Keratinocyte (primary cell): ENCODE measurements around the gene EEF2. TPM values are rescaled to one million over a fixed set of nuclear protein-coding genes. Genes with fewer than 3 reads are reported as not detected.

Source experiments
- DNase-seq: peaks from one replicate; pipeline ENCODE4 v3.0.0-alpha.2; 2011; ENCODE audit warnings: low read depth, missing footprints, low spot score
- FAIRE-seq: peaks from 2 replicates; lab custom pipeline; 2011; peaks lifted over from hg19 to GRCh38; lab: Jason Lieb, UNC
- H2AFZ ChIP-seq: 2 replicates; pipeline ENCODE4 v1.6.0; 2012; ENCODE audit warnings: low read length, control low read depth, inconsistent platforms; ENCODE audit not compliant: control insufficient read depth
- H3K27ac ChIP-seq: 2 replicates; pipeline ENCODE4 v1.5.1; 2011; ENCODE audit warnings: low read length; ENCODE audit not compliant: control insufficient read depth, insufficient read depth
- H3K27me3 ChIP-seq: 3 replicates; pipeline ENCODE4 v1.6.0; 2011; ENCODE audit warnings: low read length; ENCODE audit not compliant: control insufficient read depth, insufficient read depth; ENCODE audit errors: extremely low read depth
- H3K36me3 ChIP-seq, 2 experiments: 2 replicates in 1 of 2; 3 replicates in 1 of 2; pipeline ENCODE4 v1.5.1; 2011; ENCODE audit warnings: low read length in 2 of 2, mild to moderate bottlenecking in 1 of 2; ENCODE audit not compliant: control insufficient read depth in 2 of 2, insufficient read depth in 2 of 2; ENCODE audit errors: extremely low read depth in 1 of 2
- H3K4me1 ChIP-seq: 3 replicates; pipeline ENCODE4 v1.5.1; 2011; ENCODE audit warnings: low read length; ENCODE audit not compliant: control insufficient read depth, insufficient read depth; ENCODE audit errors: extremely low read depth
- H3K4me2 ChIP-seq: 3 replicates; pipeline ENCODE4 v1.6.0; 2011; ENCODE audit warnings: low read depth, low read length; ENCODE audit not compliant: control insufficient read depth, insufficient read depth; ENCODE audit errors: extremely low read depth
- H3K4me3 ChIP-seq, 3 experiments: fragments of 200-600 bp in 1 of 3; sonication (generic) in 1 of 3; 2 replicates in 2 of 3; 3 replicates in 1 of 3; pipeline ENCODE4 v1.5.1; 2011 to 2016; ENCODE audit warnings: low read length in 3 of 3, mild to moderate bottlenecking in 3 of 3, control low read depth in 2 of 3, inconsistent platforms in 1 of 3, low read depth in 1 of 3, mixed read lengths in 1 of 3, mixed run types in 1 of 3, moderate library complexity in 1 of 3; ENCODE audit not compliant: control insufficient read depth in 2 of 3, insufficient read depth in 2 of 3; ENCODE audit errors: extremely low read depth in 1 of 3
- H3K79me2 ChIP-seq: 2 replicates; pipeline ENCODE4 v1.6.0; 2012; ENCODE audit warnings: low read length; ENCODE audit not compliant: control insufficient read depth, insufficient read depth
- H3K9ac ChIP-seq: 3 replicates; pipeline ENCODE4 v1.6.0; 2011; ENCODE audit warnings: low read length; ENCODE audit not compliant: control insufficient read depth, insufficient read depth; ENCODE audit errors: extremely low read depth
- H3K9me1 ChIP-seq: 3 replicates; pipeline ENCODE4 v1.6.0; 2011; ENCODE audit warnings: low read length; ENCODE audit not compliant: control insufficient read depth, insufficient read depth; ENCODE audit errors: extremely low read depth
- H3K9me3 ChIP-seq: 2 replicates; pipeline ENCODE4 v1.5.1; 2012; ENCODE audit warnings: low read depth, low read length; ENCODE audit not compliant: control insufficient read depth
- H4K20me1 ChIP-seq: 3 replicates; pipeline ENCODE4 v1.6.0; 2011; ENCODE audit warnings: low read length; ENCODE audit not compliant: control insufficient read depth, insufficient read depth; ENCODE audit errors: extremely low read depth
- CTCF ChIP-seq, 3 experiments: IDR thresholded peaks in 1 of 3; conservative IDR thresholded peaks in 1 of 3; optimal IDR thresholded peaks in 1 of 3; 2 replicates in 2 of 3; 3 replicates in 1 of 3; pipeline versions ENCODE3 to v1.5.1; 2011; ENCODE audit warnings: low read length in 3 of 3, mild to moderate bottlenecking in 3 of 3, moderate library complexity in 2 of 3, control low read depth in 1 of 3, inconsistent platforms in 1 of 3; ENCODE audit not compliant: insufficient read depth in 2 of 3; ENCODE audit errors: extremely low read depth in 1 of 3
- EZH2 ChIP-seq: IDR thresholded peaks from one replicate; pipeline ENCODE4 v1.6.1; 2012; ENCODE audit warnings: inconsistent platforms, mild to moderate bottlenecking, low read length, moderate library complexity
- dilution Hi-C: fragments of 300-500 bp; cut with MboI; formaldehyde crosslinking; loops from one replicate; pipeline ENCODE4 v1.7.0; 2020; ENCODE audit warnings: low sequenced_read_pairs; ENCODE audit not compliant: extremely low pct_ligation_motif_present
- polyA plus RNA-seq, 5 experiments: library from polyadenylated mRNA; depleted of rRNA in 3 of 5; stranded (reverse) in 3 of 5; stranded (forward) in 1 of 5; unstranded in 1 of 5; fragments of >200 nt; gene quantifications; 1 replicate in 1 of 5; 2 replicates in 3 of 5; 3 replicates in 1 of 5; pipeline versions ENCODE4 v1.2.1 to v1.2.3, GENCODE V29; 2011 to 2012; ENCODE audit warnings: missing spikeins in 2 of 5, low read depth in 1 of 5, low replicate concordance in 1 of 5

Gene EEF2
- polyA plus RNA-seq, 1 donor (not counting 4 experiments of a cell fraction or from before 2014, with no cell fraction given) = 1,193 TPM

GRCh38 chr19:3981736-3982681, 3.3 kb downstream of the EEF2 start:
- peaks cover 85% of the 10 kb centered on the region for H4K20me1 ChIP-seq

GRCh38 chr19:3981373-3981735, 3.9 kb downstream of the EEF2 start:
- Histone ChIP-seq H4K20me1 (peaks cover 89% of the 10 kb centered on the region), H3K27ac (no peak overlapping the region), H3K9me1 (peaks cover 11% of the 10 kb centered on the region), H3K36me3 (peaks cover 70 to 80% of the 10 kb centered on the region in 2 experiments), H3K4me1 (peaks cover 27% of the 10 kb centered on the region), H3K4me3 (no peak overlapping the region), H2AFZ (no peak overlapping the region), H3K27me3 (no peaks in the 10 kb centered on the region), H3K79me2 (peaks cover 86% of the 10 kb centered on the region), H3K4me2 (no peak overlapping the region), H3K9ac (no peak overlapping the region), H3K9me3 (no peaks in the 10 kb centered on the region)
- FAIRE-seq (no peak), DNase-seq (peak; percentile 41)
- TF ChIP-seq CTCF (optimal IDR thresholded peaks at IDR 0.05 in 1 of 3, IDR thresholded peaks at IDR 0.05 in 1 of 3, conservative IDR thresholded peaks at IDR 0.05 in 1 of 3; ENCODE audit: extremely low read depth in 1 of 3, insufficient read depth in 2 of 3, low read length in 3 of 3) = no peak
- dilution Hi-C loops = no loop called here

More at GRCh38 chr19:3981736-3982681, 3.3 kb downstream of the EEF2 start:
- TF ChIP-seq CTCF (optimal IDR thresholded peaks at IDR 0.05 in 1 of 3, IDR thresholded peaks at IDR 0.05 in 1 of 3, conservative IDR thresholded peaks at IDR 0.05 in 1 of 3; ENCODE audit: extremely low read depth in 1 of 3, insufficient read depth in 2 of 3, low read length in 3 of 3) (no peak), EZH2 (no peak)
- Histone ChIP-seq H3K4me1 (peaks cover 34% of the 10 kb centered on the region), H3K9me1 (peaks cover 11% of the 10 kb centered on the region), H3K27ac (no peak overlapping the region), H3K27me3 (no peaks in the 10 kb centered on the region), H3K36me3 (peaks cover 63 to 74% of the 10 kb centered on the region in 2 experiments), H3K9ac (peak overlapping the region; percentile 25), H3K4me3 (no peak overlapping the region), H3K4me2 (peak overlapping the region; percentile 10), H2AFZ (no peak overlapping the region), H3K9me3 (no peaks in the 10 kb centered on the region), H3K79me2 (peaks cover 80% of the 10 kb centered on the region)
- dilution Hi-C loops = no loop called here
- no peak for FAIRE-seq
- DNase-seq = peak; percentile 44
